MM.1S (cell line): ENCODE results near the gene MMD.
"Not testable (repeated sequence)": the region's sequence is repeated elsewhere in the genome, so short reads cannot be mapped to it uniquely, and the experiment has no call there.

Experiments used
- DNase-seq: peaks from one replicate; pipeline ENCODE4 v3.0.0-alpha.2; 2015
- H2AFZ ChIP-seq: fragments of 300-600 bp; sonication (generic); 2 replicates; pipeline ENCODE4 v1.6.0; 2016; ENCODE audit warnings: antibody characterized with exemption, low read length
- H3F3A ChIP-seq: fragments of 300-600 bp; sonication (generic); 2 replicates; pipeline ENCODE4 v1.6.1; 2016; ENCODE audit warnings: mild to moderate bottlenecking, antibody characterized with exemption, low read length, moderate library complexity, mixed read lengths; ENCODE audit not compliant: insufficient read depth
- H3K27ac ChIP-seq: fragments of 300-600 bp; sonication (generic); 2 replicates; pipeline ENCODE4 v1.5.1; 2016; ENCODE audit warnings: mild to moderate bottlenecking, low read length
- H3K27me3 ChIP-seq: fragments of 300-600 bp; sonication (generic); replicated peaks from 2 replicates; pipeline ENCODE4 v1.6.0; 2016; ENCODE audit warnings: low read length; ENCODE audit not compliant: insufficient read depth
- H3K36me3 ChIP-seq: fragments of 300-600 bp; sonication (generic); replicated peaks from 2 replicates; pipeline ENCODE4 v1.6.1; 2016; ENCODE audit warnings: mild to moderate bottlenecking, low read length, mixed read lengths; ENCODE audit not compliant: insufficient read depth
- H3K4me1 ChIP-seq: fragments of 300-600 bp; sonication (generic); 2 replicates; pipeline ENCODE4 v1.6.1; 2016; ENCODE audit warnings: low read length, mixed read lengths
- H3K4me2 ChIP-seq: fragments of 300-600 bp; sonication (generic); 2 replicates; pipeline ENCODE4 v1.6.0; 2016; ENCODE audit warnings: low read depth, low read length
- H3K4me3 ChIP-seq: fragments of 300-600 bp; sonication (generic); 2 replicates; pipeline ENCODE4 v1.5.1; 2016; ENCODE audit warnings: low read length, mixed read lengths
- H3K79me2 ChIP-seq: fragments of 300-600 bp; sonication (generic); 2 replicates; pipeline ENCODE4 v1.6.1; 2016; ENCODE audit warnings: mixed run types, low read length, mixed read lengths
- H3K9ac ChIP-seq: fragments of 300-600 bp; sonication (generic); 2 replicates; pipeline ENCODE4 v1.6.1; 2016; ENCODE audit warnings: low read length, mixed read lengths
- H3K9me2 ChIP-seq: fragments of 300-600 bp; sonication (generic); replicated peaks from 2 replicates; pipeline ENCODE4 v1.6.1; 2016; ENCODE audit warnings: mild to moderate bottlenecking, low read length, mixed read lengths; ENCODE audit not compliant: insufficient read depth
- H3K9me3 ChIP-seq: fragments of 300-600 bp; sonication (generic); replicated peaks from 2 replicates; pipeline ENCODE4 v1.6.1; 2016; ENCODE audit warnings: mild to moderate bottlenecking, low read length, mixed read lengths; ENCODE audit not compliant: insufficient read depth
- H4K20me1 ChIP-seq: fragments of 300-600 bp; sonication (generic); 2 replicates; pipeline ENCODE4 v1.6.1; 2016; ENCODE audit warnings: mild to moderate bottlenecking, low read length, moderate library complexity, mixed read lengths; ENCODE audit not compliant: insufficient read depth
- CTCF ChIP-seq: fragments of 300-600 bp; sonication (generic); IDR thresholded peaks from 2 replicates; pipeline ENCODE4 v1.5.1; 2016; ENCODE audit warnings: antibody characterized with exemption, low read length, mixed read lengths
- EZH2 ChIP-seq: fragments of 300-600 bp; sonication (generic); optimal IDR thresholded peaks from 2 replicates; pipeline ENCODE3; 2017; ENCODE audit warnings: low read depth, mild to moderate bottlenecking, antibody characterized with exemption, low read length, mixed read lengths
- EZH2phosphoT487 ChIP-seq: fragments of 300-600 bp; sonication (generic); IDR thresholded peaks from 2 replicates; pipeline ENCODE4 v1.6.1; 2018; ENCODE audit warnings: antibody characterized with exemption, low read length

MMD gene

GRCh38 chr17:55409030-55409800, 12.4 kb downstream of the MMD start:
- Histone ChIP-seq H3K36me3 (peaks cover 5% of the 10 kb centered on the region; the same call in 1 of the 2 replicates), H3K9ac (no peak overlapping the region), H3K4me2 (no peak overlapping the region), H3K79me2 (no peaks in the 10 kb centered on the region), H3K4me3 (no peak overlapping the region), H3K27me3 (no peaks in the 10 kb centered on the region), H3F3A (no peaks in the 10 kb centered on the region), H4K20me1 (no peaks in the 10 kb centered on the region), H2AFZ (no peak overlapping the region), H3K27ac (no peak overlapping the region), H3K9me2 (no peaks in the 10 kb centered on the region), H3K4me1 (no peaks in the 10 kb centered on the region), H3K9me3 (no peaks in the 10 kb centered on the region)
- TF ChIP-seq CTCF: no peak
- TF ChIP-seq EZH2phosphoT487: no peak
- TF ChIP-seq EZH2: no peak
- DNase-seq: no peak

- no peaks in the 10 kb centered on the region for H4K20me1 ChIP-seq
- no peak overlapping the region for H3K9ac ChIP-seq
- H3K4me3 ChIP-seq: no peak overlapping the region
- H3K36me3 ChIP-seq: peaks cover 5% of the 10 kb centered on the region; the same call in 1 of the 2 replicates
- no peaks in the 10 kb centered on the region for H3K79me2 ChIP-seq
- no peaks in the 10 kb centered on the region for H3K9me2 ChIP-seq
- no peak overlapping the region for H3K4me2 ChIP-seq
- TF ChIP-seq CTCF (no peak), EZH2 (no peak), EZH2phosphoT487 (no peak)
- H3K27me3 ChIP-seq: no peaks in the 10 kb centered on the region
- no peaks in the 10 kb centered on the region for H3K4me1 ChIP-seq
- H3K27ac ChIP-seq: no peak overlapping the region
- H3K9me3 ChIP-seq: no peaks in the 10 kb centered on the region
- no peak overlapping the region for H2AFZ ChIP-seq
- H3F3A ChIP-seq: no peaks in the 10 kb centered on the region
- no peak for DNase-seq
These were observed 13.7 kb downstream of the MMD start for GRCh38 chr17:55407641-55408566.

GRCh38 chr17:55405600-55405999, 16.0 kb downstream of the MMD start:
- Histone ChIP-seq H3K9me3 (no peaks in the 10 kb centered on the region), H3K79me2 (no peaks in the 10 kb centered on the region), H3F3A (no peaks in the 10 kb centered on the region), H3K9me2 (no peaks in the 10 kb centered on the region), H3K4me2 (no peak overlapping the region), H3K9ac (no peak overlapping the region), H3K27me3 (no peaks in the 10 kb centered on the region), H3K36me3 (peaks cover 1% of the 10 kb centered on the region; the same call in 1 of the 2 replicates), H3K4me1 (no peaks in the 10 kb centered on the region), H4K20me1 (no peaks in the 10 kb centered on the region), H3K27ac (no peak overlapping the region), H2AFZ (no peak overlapping the region), H3K4me3 (no peak overlapping the region)
- TF ChIP-seq CTCF: no peak
- no peak for TF ChIP-seq EZH2
- no peak for TF ChIP-seq EZH2phosphoT487
- no peak for DNase-seq

GRCh38 chr17:55404197-55404596, 17.4 kb downstream of the MMD start:
- not testable (repeated sequence) for H3K4me2 ChIP-seq, H3K9me2 ChIP-seq, H3K4me1 ChIP-seq, H3K36me3 ChIP-seq, H3K27ac ChIP-seq, H3K9ac ChIP-seq, H2AFZ ChIP-seq, H3K27me3 ChIP-seq, H3K9me3 ChIP-seq, H4K20me1 ChIP-seq, H3K4me3 ChIP-seq, H3K79me2 ChIP-seq, H3F3A ChIP-seq, DNase-seq
